SK-N-DZ (cell line): ENCODE results near the gene GORASP2.

Experiments
- DNase-seq: peaks from one replicate; pipeline ENCODE4 v3.0.0-alpha.2; 2015; ENCODE audit warnings: low spot score

The GORASP2 gene

GRCh38 chr2:170996316-170996715, 67.3 kb downstream of the GORASP2 start:
- DNase-seq: no peak

GRCh38 chr2:170997893-170998597, 69.0 kb downstream of the GORASP2 start:
- no peak for DNase-seq

GRCh38 chr2:170999654-171000053, 70.6 kb downstream of the GORASP2 start:
- no peak for DNase-seq

GRCh38 chr2:171004363-171004762, 75.3 kb downstream of the GORASP2 start:
- no peak for DNase-seq

GRCh38 chr2:171004833-171005232, 75.8 kb downstream of the GORASP2 start:
- no peak for DNase-seq

GRCh38 chr2:171008550-171009205, 79.6 kb downstream of the GORASP2 start:
- no peak for DNase-seq

DNA sequence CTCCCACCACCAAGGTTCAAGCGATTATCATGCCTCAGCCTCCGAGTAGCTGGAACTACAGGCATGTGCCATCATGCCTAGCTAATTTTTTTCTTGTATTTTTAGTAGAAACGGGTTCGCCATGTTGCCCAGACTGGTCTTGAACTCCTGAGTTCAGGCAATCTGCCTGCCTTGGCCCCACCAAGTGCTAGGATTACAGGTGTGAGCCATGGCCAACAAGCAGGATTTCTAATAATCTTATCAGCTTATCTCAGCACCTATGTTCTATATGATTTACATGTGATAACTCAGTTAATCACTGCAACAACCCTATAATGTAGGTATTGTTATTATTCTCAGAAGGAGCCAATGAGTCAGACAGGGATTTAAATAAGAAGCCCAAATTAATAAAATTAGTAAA, 80.3 kb downstream of the GORASP2 start:
- no peak for DNase-seq

- no peak for DNase-seq
These were observed 84.8 kb downstream of the GORASP2 start for GRCh38 chr2:171013851-171014250.

- no peak for DNase-seq
These were observed 87.1 kb downstream of the GORASP2 start for GRCh38 chr2:171016125-171016524.
